Right ventricle myocardium inferior (tissue), 1 donor: ENCODE results near the gene KL. TPM values are rescaled to one million over a fixed set of nuclear protein-coding genes. Genes with fewer than 3 reads are reported as not detected.
A peak's percentile ranks its signal among the peaks of the same experiment; 100 is the strongest.

Source experiments
- ATAC-seq: fragments of 200-7000 bp; cut with Tn5 transposase; one replicate; pipeline ENCODE4 v1.9.1; 2020; ENCODE audit warnings: mild to moderate bottlenecking, moderate library complexity
- DNase-seq: peaks from one replicate; pipeline ENCODE4 v3.0.0; 2021; ENCODE audit errors: missing footprints
- intact Hi-C: fragments of 100-400 bp; cut with DNase I; formaldehyde crosslinking; loops from one replicate; pipeline ENCODE4 v1.11.0; 2022
- total RNA-seq: library from RNA; stranded (reverse); fragmentation: NEBNext Ultra II Directional; extraction: Animal tissue kit (Norgen Biotek cat#: 25700); gene quantifications from one replicate; pipeline ENCODE4 v1.2.1, GENCODE V29; 2021
- donor health status: DM: no; HTN: yes; CAD: no; lungs with severe emphysema.

KL gene
- total RNA-seq, 1 donor from 2014 or later, result 1.5 TPM

DNA sequence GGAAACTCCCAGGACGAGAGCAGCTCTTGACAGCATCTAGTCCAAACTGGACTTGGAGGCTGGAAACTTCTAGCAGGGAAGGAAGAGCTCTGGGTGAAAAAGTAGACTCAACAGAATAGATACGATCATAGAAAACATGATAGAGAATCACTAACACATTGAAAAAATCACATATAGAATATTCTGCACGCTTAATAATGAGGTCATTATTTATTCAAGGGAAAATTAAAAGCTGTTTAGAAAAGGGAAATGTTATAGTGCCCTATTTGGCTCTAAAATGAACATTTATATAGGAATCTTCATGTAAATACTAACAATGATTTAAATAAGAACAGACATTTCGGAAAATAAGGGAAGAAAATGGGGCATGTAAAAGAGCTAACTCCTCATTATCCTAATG lies 15.1 kb downstream of the KL start:
- ATAC-seq, result no peak
- no peak for DNase-seq
- intact Hi-C loops, result no loop called here

DNA sequence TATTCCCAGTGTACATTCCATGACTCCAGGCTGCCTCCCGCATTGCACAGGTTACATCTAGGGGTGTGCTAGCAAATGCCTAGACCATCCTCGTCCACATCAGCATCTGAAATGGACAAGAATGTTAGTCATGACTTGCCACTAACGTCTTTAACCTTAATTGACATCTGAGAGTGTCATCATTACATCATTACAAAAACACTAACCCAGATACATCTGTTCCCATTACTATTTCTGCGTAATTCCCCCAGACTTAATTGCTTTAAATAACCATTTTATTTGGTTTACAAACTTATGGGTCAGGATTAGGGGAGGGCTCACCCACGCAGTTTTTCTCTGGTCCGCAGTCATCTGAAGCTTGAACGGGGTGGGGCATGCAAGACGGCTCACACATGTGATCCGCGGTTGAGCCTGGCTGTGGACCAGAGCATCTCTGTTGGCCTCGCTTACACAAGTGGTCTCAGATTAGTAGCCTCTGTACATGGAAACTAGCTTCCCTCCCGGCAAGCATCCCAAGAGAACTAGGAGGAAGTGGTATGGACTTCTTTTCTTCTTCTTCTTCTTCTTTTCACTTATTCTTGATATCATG lies 15.9 kb downstream of the KL start:
- intact Hi-C loops, result no loop called here
- DNase-seq (peak; percentile 64), ATAC-seq (no peak)

DNA sequence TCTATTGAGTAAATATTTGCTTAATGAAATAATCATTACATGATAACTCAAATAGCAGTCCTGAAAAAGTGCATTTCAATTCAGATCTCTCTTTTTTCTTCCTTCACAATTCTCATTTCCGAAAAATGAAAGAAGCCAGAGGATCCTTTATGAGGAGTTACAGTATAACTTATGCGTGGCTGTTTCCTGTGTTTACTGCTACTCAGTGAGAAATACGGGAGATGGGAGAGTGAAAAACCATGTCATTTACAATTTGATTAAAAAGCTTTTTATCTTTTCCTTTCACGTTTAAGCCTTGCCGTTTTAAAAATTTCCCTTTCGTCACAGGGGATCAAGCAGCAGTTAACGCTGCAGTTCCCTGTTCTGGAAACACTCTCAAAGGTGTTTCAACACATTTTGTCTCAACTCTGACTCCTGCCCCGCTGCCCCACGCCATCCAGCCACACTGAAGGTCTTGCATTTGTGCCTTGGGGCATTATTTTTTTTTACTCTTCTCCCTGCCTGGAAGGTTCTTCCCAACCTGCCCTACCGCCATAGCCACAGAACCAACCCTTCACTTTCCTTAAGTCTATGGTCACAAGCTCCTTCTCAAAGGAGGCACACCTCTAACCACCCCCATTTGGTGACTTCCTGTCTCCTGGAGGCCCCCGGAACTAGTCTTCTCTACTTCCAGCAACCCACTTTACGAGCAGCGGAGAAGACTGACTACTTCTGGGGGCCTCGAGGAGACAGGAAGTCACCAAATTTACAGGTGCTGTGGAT lies 17.0 kb downstream of the KL start:
- DNase-seq, result no peak
- intact Hi-C loops, result no loop called here
- ATAC-seq, result no peak

DNA sequence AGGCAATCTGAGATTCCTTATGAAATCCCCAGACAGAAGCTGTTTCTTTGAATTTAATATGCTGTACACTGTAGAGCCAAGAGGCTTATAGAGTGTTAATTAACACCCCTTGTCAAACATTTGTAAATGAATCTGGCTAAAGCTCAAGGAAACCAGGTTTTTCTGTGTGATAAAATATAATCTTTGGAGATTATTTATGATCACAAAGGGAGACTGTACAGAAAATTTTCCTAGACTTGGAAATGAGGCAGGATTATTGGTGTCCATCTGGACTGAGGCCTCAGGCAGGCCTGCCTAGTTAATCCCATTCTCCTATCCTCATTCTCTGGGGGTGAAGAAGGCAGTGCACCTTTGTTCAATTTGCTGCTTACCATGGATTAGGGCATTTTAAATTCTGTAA lies 17.8 kb downstream of the KL start:
- no peak for DNase-seq
- ATAC-seq, result no peak
- intact Hi-C loops, result no loop called here

DNA sequence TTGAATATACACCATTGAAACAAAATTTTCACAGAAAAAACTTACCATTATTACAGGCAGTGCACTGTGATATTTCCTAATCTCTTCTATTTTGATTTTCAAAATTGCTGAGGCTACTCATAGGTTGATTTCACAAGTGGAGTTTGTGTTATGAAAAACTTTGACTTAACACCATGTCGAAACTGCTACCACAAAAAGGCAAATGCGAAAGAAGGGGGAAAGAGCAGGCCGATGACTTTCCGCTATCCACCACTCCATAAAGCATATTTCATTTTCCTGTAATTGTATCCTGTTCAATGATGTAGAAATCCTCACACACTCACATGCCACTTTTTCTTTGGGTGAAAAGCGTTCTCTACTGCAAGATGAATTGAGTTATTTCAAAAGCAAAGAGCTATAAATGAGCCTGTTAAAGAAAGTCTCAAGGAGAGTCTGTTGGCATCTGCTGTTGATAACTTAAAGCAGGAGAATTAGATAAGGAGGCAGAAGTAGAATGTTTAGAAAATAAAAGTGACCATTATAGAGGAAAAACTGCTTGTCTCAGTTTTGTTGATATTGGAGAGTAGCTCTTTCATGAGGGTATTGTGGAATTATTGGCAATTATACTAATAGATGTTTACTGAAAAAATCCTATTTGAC lies 18.8 kb downstream of the KL start:
- no peak for DNase-seq
- no peak for ATAC-seq
- intact Hi-C loops, result no loop called here

DNA sequence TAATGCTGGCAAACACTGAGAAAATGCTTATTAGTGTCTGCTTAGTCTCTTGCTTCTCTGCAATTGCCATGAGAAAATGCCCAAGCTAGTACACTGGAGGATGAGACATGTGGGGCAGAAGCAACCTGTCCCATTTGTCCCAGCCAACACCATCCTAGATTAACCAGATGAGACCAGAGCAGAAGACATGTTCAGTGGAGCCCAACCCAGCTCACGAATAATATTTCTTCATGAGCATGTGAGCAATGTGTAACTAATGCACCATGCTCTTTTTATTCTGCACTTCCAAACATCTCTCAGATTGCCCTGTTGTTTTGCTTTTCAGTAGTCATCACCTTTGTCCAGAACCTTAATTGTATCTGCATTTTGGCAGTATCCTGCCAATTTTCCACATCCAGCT lies 21.4 kb downstream of the KL start:
- DNase-seq (no peak), ATAC-seq (no peak)
- intact Hi-C loops, result no loop called here

DNA sequence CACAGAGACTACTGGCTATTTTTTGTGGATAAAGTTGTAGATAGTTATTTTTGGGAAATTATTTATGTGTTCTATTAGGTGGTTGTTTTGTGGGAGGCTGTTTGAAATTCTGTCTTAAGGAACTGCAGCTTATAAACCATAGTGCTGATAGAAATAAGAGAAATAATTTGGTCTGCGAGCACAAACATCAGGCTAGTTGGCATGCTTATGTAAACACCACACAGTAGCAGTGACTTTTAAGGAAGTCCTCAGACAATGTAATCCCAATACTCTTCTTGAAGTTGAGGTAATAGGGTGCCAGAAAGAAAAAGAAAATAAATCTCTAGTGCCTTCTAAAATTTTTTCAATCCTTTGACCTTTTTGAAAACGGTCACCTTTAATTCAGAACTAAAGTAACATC lies 23.9 kb downstream of the KL start:
- DNase-seq (no peak), ATAC-seq (no peak)
- intact Hi-C loops, result no loop called here

DNA sequence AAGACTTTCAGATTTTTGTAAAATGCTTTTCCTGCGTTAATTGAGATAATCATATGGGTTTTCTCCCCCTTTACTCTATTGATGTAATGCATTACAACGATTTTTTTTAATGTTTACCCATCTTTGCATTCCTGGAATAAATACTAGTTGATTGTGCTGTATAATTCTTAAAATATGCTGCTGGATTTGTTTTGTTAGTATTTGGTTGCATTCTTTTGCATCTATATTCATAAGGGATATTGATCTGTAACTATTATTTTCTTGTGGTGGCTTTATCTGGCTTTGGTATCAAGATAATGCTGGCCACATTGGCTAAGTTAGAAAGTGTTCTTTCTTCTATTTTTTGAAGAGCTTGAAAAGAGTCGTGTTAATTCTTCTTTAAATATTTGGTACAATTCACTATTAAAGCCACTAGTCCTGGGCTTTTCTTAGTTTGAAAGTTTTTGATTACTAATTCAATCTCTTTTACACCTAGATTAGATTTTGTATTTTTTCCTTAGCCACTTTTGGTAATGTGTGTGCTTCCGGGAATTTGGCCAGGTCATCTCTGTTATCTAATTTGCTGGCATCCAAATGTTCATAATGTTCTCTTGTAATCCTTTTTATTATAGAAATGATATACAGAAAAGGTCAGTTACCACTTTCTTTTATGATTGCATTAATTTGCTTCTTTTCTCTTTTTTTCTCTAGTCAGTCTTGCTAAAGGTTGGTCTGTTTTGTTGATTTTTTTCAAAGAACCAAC lies 29.8 kb downstream of the KL start:
- ATAC-seq (no peak), DNase-seq (no peak)
- intact Hi-C loops, result no loop called here

DNA sequence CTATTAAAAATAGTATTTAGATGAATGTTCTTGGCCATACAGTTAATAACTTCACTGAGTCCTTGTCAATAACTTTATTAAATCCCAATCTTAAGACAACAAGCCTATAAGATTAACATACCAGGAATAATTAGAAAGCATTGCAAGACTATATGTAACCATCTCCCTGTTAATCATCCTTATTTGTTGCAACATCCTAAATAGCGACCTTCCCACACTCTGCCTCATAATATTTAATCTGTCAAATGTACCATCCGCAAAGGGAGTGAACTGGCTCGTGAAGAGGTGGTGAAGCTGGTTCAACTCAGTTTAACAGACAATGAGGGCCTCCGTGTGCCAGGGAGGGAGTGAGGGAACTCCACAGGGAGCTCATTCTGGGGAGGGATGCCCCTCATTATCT lies 33.9 kb downstream of the KL start:
- ATAC-seq (no peak), DNase-seq (no peak)
- intact Hi-C loops, result no loop called here

DNA sequence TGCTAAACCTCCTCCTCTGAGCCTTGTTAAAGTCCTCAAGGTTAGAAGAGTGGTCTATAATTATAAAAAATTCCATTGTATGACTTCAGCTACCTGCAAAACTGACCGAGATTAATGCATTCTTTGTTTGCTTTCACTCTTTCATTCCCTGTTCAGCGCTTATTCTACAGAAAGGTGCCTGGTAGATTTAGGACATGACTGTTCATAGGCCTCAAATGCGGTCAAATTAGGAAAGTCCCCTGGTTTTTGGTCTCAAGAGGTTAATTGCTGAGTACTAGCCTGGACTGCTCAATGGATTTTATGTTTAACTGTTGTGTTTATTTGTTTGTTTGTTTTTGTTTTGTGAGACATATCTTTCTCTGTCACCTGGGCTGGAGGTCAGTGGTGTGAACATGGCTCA lies 35.4 kb downstream of the KL start:
- intact Hi-C loops, result no loop called here
- ATAC-seq, result no peak
- DNase-seq, result no peak

DNA sequence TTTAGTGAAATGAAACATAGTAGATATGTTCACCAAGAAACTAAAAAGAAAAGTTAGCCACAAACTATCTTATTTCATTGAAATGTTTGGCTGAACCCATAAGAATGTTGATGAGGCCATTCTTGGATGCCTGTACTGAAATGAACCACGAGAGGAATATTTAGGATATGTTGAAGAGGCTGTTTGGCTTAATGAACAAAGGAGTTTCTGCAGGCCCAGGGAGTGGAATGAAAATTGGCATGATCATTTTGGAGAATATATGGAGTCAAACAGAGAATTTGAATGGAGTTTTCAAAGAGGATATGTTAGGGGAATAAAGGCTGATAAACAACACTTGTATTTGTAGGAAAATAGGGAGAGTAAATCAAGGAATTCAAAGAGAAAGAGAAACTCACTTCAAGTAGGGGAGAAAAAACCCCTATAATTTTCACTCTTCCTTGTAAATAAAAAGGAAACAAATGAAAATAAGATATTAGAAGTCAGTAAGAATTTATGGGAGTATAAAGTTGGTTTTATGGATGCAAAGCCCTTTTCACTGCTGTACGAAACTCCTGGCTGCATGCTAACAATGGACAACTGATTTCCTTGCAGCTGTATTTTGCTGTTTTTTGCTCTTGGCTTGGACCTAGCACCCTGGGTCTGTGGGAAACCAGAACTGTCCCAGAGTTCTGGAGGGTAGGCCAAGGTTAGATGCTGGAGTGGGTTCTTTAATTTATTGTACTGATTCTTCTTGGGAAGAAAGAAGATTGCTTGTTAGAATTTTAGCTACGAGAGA lies 36.5 kb downstream of the KL start:
- intact Hi-C loops, result no loop called here
- DNase-seq (no peak), ATAC-seq (no peak)

DNA sequence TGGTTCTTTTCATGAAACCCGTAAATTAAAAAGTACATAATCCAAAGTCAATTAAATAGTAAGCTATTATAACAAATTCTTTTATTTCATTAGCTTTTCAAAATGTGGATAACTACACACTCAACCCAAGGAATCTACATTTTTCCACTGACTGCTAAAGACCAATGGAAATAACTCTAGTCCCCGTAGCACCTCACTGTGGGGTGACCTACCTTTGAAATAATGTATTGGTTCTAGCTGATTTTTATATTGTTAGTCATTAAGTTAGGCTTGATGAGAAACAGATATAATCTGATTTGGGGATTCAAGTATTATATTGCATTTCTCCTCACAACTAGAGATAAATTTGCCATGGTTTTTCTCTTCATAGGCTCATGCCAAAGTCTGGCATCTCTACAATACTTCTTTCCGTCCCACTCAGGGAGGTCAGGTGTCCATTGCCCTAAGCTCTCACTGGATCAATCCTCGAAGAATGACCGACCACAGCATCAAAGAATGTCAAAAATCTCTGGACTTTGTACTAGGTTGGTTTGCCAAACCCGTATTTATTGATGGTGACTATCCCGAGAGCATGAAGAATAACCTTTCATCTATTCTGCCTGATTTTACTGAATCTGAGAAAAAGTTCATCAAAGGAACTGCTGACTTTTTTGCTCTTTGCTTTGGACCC lies 37.3 kb downstream of the KL start:
- ATAC-seq, result no peak

DNA sequence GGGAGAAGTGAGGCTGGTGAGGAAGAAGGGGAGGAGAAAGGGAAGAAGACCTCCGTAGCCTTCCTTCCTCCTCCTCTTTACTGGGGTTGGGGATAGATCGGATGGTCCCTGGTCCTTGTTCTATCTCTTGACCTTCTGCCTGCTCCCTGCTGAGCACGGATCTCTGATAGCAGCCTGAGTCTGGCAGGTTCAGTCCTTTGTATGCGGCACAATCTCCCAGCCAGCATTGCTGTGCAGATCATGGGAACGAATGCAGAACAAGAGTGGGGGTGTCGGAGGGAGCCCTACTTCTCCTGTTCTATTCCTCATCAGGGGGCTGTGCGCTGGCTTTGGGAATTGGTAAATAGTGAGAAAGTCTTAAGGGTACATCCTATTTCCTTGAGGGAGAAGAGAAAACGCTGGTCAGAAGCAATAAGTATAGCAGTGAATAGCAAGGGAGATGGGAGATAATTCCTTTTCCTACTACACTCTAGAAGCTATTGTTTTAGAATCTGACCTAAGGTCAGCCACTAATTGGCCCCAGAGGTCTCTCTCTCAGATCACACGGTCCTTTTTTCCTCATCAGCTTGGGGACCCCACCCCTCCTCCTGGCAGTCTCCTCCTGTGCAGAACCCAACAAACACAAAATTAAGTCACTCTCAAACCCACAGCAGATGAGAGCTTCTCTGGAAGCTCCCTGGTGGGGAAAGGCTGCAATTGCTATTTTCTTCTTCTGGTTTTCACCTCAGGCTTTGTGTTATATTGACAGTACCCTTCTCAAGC lies 41.0 kb downstream of the KL start:
- DNase-seq (no peak), ATAC-seq (peak; percentile 66)
- intact Hi-C loops, result no loop called here

More for the DNA sequence above, 37.3 kb downstream of the KL start:
- no peak for DNase-seq
- intact Hi-C loops, result no loop called here

DNA sequence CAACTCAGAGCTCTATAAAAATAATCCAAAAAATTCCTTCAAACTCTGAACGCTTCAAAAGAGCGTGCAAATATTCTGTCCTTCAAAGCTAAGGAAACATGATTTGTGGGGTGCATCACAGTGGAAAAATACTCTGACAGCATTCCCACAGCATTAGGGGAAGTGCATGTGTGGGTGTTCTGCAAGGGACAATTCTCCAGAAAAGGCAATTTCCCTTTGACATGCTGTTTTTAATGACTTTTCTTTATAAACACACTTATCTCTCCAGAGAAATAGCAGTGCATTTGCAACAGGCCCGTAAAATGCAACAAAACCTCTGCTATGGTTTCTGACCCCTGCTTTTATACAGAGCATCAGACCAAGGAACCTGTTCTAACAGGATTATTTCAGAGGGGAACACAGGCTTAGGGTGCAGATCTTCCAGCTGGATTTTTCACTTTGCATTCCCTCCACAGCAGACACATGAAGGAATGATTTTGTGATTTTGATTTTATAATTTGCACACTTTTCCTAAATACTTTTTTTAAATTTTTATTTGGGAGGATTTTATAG lies 42.6 kb downstream of the KL start:
- intact Hi-C loops, result no loop called here
- ATAC-seq, result no peak
- DNase-seq, result no peak

DNA sequence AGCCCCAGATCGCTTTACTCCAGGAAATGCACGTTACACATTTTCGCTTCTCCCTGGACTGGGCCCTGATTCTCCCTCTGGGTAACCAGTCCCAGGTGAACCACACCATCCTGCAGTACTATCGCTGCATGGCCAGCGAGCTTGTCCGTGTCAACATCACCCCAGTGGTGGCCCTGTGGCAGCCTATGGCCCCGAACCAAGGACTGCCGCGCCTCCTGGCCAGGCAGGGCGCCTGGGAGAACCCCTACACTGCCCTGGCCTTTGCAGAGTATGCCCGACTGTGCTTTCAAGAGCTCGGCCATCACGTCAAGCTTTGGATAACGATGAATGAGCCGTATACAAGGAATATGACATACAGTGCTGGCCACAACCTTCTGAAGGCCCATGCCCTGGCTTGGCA lies 44.6 kb downstream of the KL start:
- no peak for DNase-seq
- no peak for ATAC-seq
- intact Hi-C loops, result no loop called here

DNA sequence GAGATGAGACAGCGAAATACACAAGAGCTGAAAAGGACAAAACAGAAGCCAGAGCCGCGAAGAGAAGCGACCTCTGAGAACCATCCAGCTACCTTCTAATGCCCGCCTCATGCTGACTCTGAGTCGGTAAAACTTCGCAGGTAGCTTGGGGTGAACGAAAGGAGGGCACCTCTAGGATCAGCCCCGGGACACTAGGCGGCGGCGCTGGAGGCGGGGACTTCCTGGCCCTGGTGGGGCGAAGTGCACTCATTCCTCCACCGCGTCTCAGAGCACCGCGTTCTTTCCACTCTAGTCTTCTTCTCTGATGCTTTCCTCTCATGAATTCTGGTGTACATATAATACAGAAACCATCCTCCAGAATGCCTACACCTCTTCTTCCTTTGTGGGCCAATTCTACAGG lies 50.1 kb downstream of the KL start:
- intact Hi-C loops, result no loop called here

DNA sequence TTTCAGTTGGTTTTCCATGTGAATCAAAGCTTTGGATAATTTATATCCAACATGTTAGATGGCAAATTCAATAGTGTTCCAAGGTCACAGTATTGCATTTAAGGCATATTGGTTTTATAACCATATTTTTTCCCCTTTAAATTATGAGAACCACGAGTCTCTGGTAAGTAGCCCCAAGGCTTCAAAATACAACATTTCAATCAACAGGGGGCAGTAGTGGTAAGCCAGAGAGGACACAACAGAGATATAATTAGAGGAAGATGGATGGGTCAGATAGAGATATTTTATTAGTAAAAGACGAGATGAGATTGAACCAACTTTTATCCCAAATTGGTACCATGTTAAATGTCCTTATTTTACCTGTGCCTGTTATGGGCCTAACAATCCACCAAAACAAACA lies 53.1 kb downstream of the KL start:
- no peak for ATAC-seq
- intact Hi-C loops, result no loop called here
- no peak for DNase-seq

More for the DNA sequence above, 50.1 kb downstream of the KL start:
- DNase-seq, result no peak
- ATAC-seq, result no peak

DNA sequence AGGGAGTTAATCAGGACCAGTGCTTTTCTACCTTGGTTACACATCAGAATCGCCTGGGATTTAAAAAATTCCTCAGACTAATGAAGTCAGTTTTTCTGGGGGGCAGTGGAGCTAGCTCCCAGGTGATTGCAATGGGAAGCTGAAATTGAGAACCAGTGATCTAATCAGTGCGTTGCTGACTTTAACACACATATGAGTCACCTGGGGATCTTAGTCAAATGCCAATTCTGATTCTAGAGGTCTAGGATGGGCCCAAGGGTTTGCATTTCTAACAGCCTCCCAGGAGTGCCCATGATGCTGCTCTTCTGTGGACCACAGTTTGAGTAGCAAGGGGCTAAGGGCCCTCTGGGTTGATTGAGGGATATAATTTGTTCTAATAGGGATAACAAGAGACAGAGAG lies 54.5 kb downstream of the KL start:
- intact Hi-C loops, result no loop called here
- DNase-seq, result no peak
- ATAC-seq, result no peak
